Heart right ventricle (tissue), 16 donors: ENCODE measurements around the gene KLHL4. TPM values are rescaled to one million over a fixed set of nuclear protein-coding genes. Genes with fewer than 3 reads are reported as not detected.

ENCODE experiments used
- ATAC-seq, 8 donors: fragments of 200-7000 bp; cut with Tn5 transposase; one replicate each; pipeline ENCODE4 v1.9.1; 2020; ENCODE audit warnings: mild to moderate bottlenecking in 8 of 8, moderate library complexity in 8 of 8, moderate number of reproducible peaks in 1 of 8
- DNase-seq, 2 donors: peaks; one replicate each; pipeline ENCODE4 v3.0.0-alpha.2; 2020
- H3K27ac ChIP-seq, 10 donors: fragments of 200-600 bp; sonication (generic) in 2 of 10; one replicate each; pipeline versions ENCODE4 v1.5.0 to v1.8.0; 2020 to 2022; ENCODE audit warnings: mild to moderate bottlenecking in 3 of 10
- H3K27me3 ChIP-seq, 7 donors: fragments of 200-600 bp; one replicate each; pipeline ENCODE4 v1.8.0; 2021 to 2022; ENCODE audit warnings: mild to moderate bottlenecking in 2 of 7
- H3K36me3 ChIP-seq, 9 donors: fragments of 200-600 bp; sonication (generic) in 1 of 9; one replicate each; pipeline versions ENCODE4 v1.5.0 to v1.8.0; 2020 to 2022; ENCODE audit warnings: mild to moderate bottlenecking in 2 of 9
- H3K4me1 ChIP-seq, 9 donors: fragments of 200-600 bp; sonication (generic) in 1 of 9; one replicate each; pipeline versions ENCODE4 v1.5.0 to v1.8.0; 2020 to 2022; ENCODE audit warnings: mild to moderate bottlenecking in 4 of 9
- H3K4me3 ChIP-seq, 10 donors: fragments of 200-600 bp; sonication (generic) in 2 of 10; one replicate each; pipeline versions ENCODE4 v1.5.0 to v1.8.0; 2020 to 2022; ENCODE audit warnings: mild to moderate bottlenecking in 7 of 10, moderate library complexity in 2 of 10
- H3K9me3 ChIP-seq, 11 donors: fragments of 200-600 bp in 10 of 11; sonication (generic) in 2 of 11; one replicate each; pipeline versions ENCODE4 v1.5.0 to v1.8.0; 2013 to 2022; ENCODE audit warnings: mild to moderate bottlenecking in 2 of 11, control low read depth in 1 of 11, moderate library complexity in 1 of 11
- CTCF ChIP-seq, 9 donors: fragments of 200-600 bp; sonication (generic) in 2 of 9; IDR thresholded peaks; one replicate each; pipeline versions ENCODE4 v1.5.0 to v1.8.0; 2021 to 2022; ENCODE audit warnings: antibody characterized with exemption in 9 of 9, mild to moderate bottlenecking in 5 of 9, moderate library complexity in 1 of 9
- WGBS, 2 donors: extraction: QIAGEN DNeasy Blood & Tissue Kit; methylation state at CpG; one replicate each; pipeline ENCODE4 v1.1.7; 2013; ENCODE audit warnings: inconsistent platforms in 1 of 2; 5-methylcytosine and 5-hydroxymethylcytosine counted together
- intact Hi-C, 10 donors: fragments of 100-400 bp; cut with DNase I; formaldehyde crosslinking; loops; one replicate each; pipeline versions ENCODE4 v1.11.1 to v1.14.2; 2022
- polyA plus RNA-seq, 2 donors: library from polyadenylated mRNA; stranded (reverse); fragments of 200-250 nt; gene quantifications; one replicate each; pipeline ENCODE4 v1.2.3, GENCODE V29; 2013
- total RNA-seq, 10 donors: library from RNA; stranded (reverse); fragmentation: NEBNext Ultra II Directional in 3 of 10; extraction: Animal tissue kit (Norgen Biotek cat#: 25700) in 3 of 10; gene quantifications; one replicate each; pipeline versions ENCODE4 v1.2.1 to v1.2.4, GENCODE V29; 2021 to 2023
- donor health status: Arrhythmogenic right ventricular cardiomyopathy.
- donor health status: ischemic (EF 13 %, LVEDD 7.1; RV severe dilation, severe dysfunction).
- donor health status: healthy with polysubstance abuse.
- donor health status: DM: no; HTN: yes; CAD: no.
- donor health status: DM: no; HTN: no; CAD: no.
- donor health status: ischemic (EF 25% LVEDD 6.9; RV normal size, moderate dysfunction).
- donor health status: ischemic (EF 25% LVEDD 5.7; RV mildly dilated, moderate dysfunction).
- donor health status: healthy.
- donor health status: DM: yes; HTN: yes; CAD: no.
- donor health status: Ischemic cardiomyopathy.
- donor health status: ischemic (EF 35%, LVEDD 5.7; RV mildly dilated, moderate dysfunction).
- donor health status: nonischemic (EF 11% LVEDD 7.7; RV severe dilation, severe dysfunction).
- donor health status: DM: yes; HTN: yes; CAD: no.
- donor health status: PGD.
- donor health status: ischemic (EF 29% LVEDD 5.4; RV normal size, mild dysfunction).
- donor health status: nonischemic (EF 23%, LVEDD 6.1; RV moderate dilation, normal function).

Gene KLHL4
- total and polyA plus RNA-seq, 12 donors: 0.15 to 2.5 (median 1.1) TPM

- Histone ChIP-seq H3K27ac (no peak overlapping the region), H3K9me3 (no peaks in the 10 kb centered on the region), H3K4me1 (peaks cover 0 to 4% (median 0%) of the 10 kb centered on the region in 9 donors), H3K4me3 (no peak overlapping the region), H3K36me3 (no peaks in the 10 kb centered on the region), H3K27me3 (peaks cover 0 to 34% (median 0%) of the 10 kb centered on the region in 7 donors)
- intact Hi-C loops: no loop called here
- TF ChIP-seq CTCF (IDR thresholded peaks at IDR 0.05): no peak
- 41 to 59% methylated on average over 1 of the region's 1 CpG for WGBS, 2 donors
- ATAC-seq (no peak), DNase-seq (no peak)
These were observed 1.8 kb upstream of the KLHL4 start for GRCh38 chrX:87515836-87516235.

GRCh38 chrX:87516717-87517121, 883 bp upstream of the KLHL4 start:
- no peak for TF ChIP-seq CTCF (IDR thresholded peaks at IDR 0.05)
- ATAC-seq (no peak), DNase-seq (no peak)
- peaks cover 0 to 31% (median 0%) of the 10 kb centered on the region in 7 donors for H3K27me3 ChIP-seq
- H3K4me1 ChIP-seq: peaks cover 0 to 4% (median 0%) of the 10 kb centered on the region in 9 donors
- no peaks in the 10 kb centered on the region for H3K36me3 ChIP-seq
- H3K4me3 ChIP-seq: peak overlapping the region in 3 of 10 donors; percentile 53 to 57 (median 54)
- peak overlapping the region in 2 of 10 donors; percentile 70 to 75 for H3K27ac ChIP-seq
- no peaks in the 10 kb centered on the region for H3K9me3 ChIP-seq
- intact Hi-C loops: no loop called here

- intact Hi-C loops: no loop called here
- H3K27me3 ChIP-seq: peaks cover 0 to 20% (median 0%) of the 10 kb centered on the region in 7 donors
- H3K36me3 ChIP-seq: no peaks in the 10 kb centered on the region
- ATAC-seq (peak in 1 of 8 donors; percentile 37), DNase-seq (no peak)
- TF ChIP-seq CTCF (IDR thresholded peaks at IDR 0.05): no peak
- peak overlapping the region in 9 of 10 donors; percentile 18 to 57 (median 48) for H3K4me3 ChIP-seq
- no peaks in the 10 kb centered on the region for H3K9me3 ChIP-seq
- 4 to 5% methylated on average over 6 of the region's 6 CpGs for WGBS, 2 donors
- peaks cover 0 to 4% (median 0%) of the 10 kb centered on the region in 9 donors for H3K4me1 ChIP-seq
- H3K27ac ChIP-seq: peak overlapping the region in 7 of 10 donors; percentile 17 to 75 (median 56)
These were observed 902 bp downstream of the KLHL4 start for GRCh38 chrX:87518504-87518903.

- no peak for DNase-seq
- no peak for TF ChIP-seq CTCF (IDR thresholded peaks at IDR 0.05)
- H3K27ac ChIP-seq: no peak overlapping the region
- no peaks in the 10 kb centered on the region for H3K9me3 ChIP-seq
- no peak overlapping the region for H3K4me3 ChIP-seq
- 89 to 90% methylated on average over 2 of the region's 2 CpGs for WGBS, 2 donors
- intact Hi-C loops: no loop called here
- H3K4me1 ChIP-seq: no peaks in the 10 kb centered on the region
- H3K36me3 ChIP-seq: no peaks in the 10 kb centered on the region
- H3K27me3 ChIP-seq: no peaks in the 10 kb centered on the region
- ATAC-seq: no peak
These were observed 8.2 kb downstream of the KLHL4 start for GRCh38 chrX:87525771-87526229.
